NT2/D1 (cell line): ENCODE data around the gene CITED4.

Source experiments
- SUZ12 ChIP-seq: IDR thresholded peaks from 2 replicates; pipeline ENCODE4 v1.6.1; 2011; ENCODE audit not compliant: insufficient read length, insufficient read depth; ENCODE audit errors: extremely low read depth
- YY1 ChIP-seq: IDR thresholded peaks from 2 replicates; pipeline ENCODE4 v1.6.1; 2011; ENCODE audit not compliant: insufficient read length, insufficient read depth

DNA sequence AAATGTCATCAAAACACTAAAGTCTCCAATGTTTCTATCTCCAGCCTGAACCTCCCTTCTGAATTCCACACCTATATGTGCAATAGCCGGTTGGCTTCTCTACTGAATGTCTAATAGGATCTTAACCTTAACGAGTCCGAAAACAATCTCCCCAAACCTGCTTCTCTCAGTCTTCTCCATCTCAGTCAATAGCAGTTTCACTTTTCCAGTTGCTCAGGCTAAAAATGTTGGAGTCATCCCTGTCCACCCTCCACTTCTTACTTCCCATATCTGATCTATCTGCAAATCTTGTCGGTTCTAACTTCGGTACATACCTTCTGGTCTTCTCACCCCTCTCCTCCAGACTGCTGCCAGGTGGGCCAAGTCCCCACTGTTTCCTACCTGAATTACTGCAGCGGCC, 25.5 kb upstream of the CITED4 start:
- TF ChIP-seq YY1 (no peak), SUZ12 (no peak)
